Motor neuron (in vitro differentiated cells): ENCODE measurements around the gene C6orf132. TPM values are rescaled to one million over a fixed set of nuclear protein-coding genes. Genes with fewer than 3 reads are reported as not detected.

Experiments used
- ATAC-seq, 8 experiments: fragments of 200-7000 bp; cut with Tn5 transposase; replicated peaks in 6 of 8; 2 replicates each; pipeline ENCODE4 v1.8.0; 2021; ENCODE audit warnings: mild to moderate bottlenecking in 8 of 8, moderate library complexity in 8 of 8
- H3K27ac ChIP-seq, 2 donors: fragments of 250-450 bp; sonication (Bioruptor Pico); 2 replicates each; pipeline ENCODE4 v1.9.0; 2021; ENCODE audit warnings: antibody characterized with exemption in 2 of 2, mild to moderate bottlenecking in 2 of 2, moderate library complexity in 1 of 2
- H3K4me1 ChIP-seq, 2 donors: fragments of 250-450 bp; sonication (Bioruptor Pico); replicated peaks in 1 of 2; 2 replicates each; pipeline ENCODE4 v1.6.1; 2021; ENCODE audit warnings: antibody characterized with exemption in 2 of 2, mild to moderate bottlenecking in 2 of 2, moderate library complexity in 1 of 2
- H3K4me3 ChIP-seq, 5 donors: fragments of 250-450 bp; sonication (Bioruptor Pico); 2 replicates each; pipeline ENCODE4 v1.9.0; 2021; ENCODE audit warnings: antibody characterized with exemption in 5 of 5, mild to moderate bottlenecking in 5 of 5, moderate library complexity in 4 of 5
- WGBS, 10 experiments: fragments of 450-650 bp; shearing (Covaris generic); methylation state at CpG; one replicate each; pipeline ENCODE4 v1.0.0; 2022; 5-methylcytosine and 5-hydroxymethylcytosine counted together
- in situ Hi-C, 9 experiments: fragments of 400-800 bp; cut with MboI; loops; one replicate each; pipeline ENCODE4 v1.15.0; 2021; ENCODE audit warnings: low sequenced_read_pairs in 9 of 9, low pct_unique_long_range_greater_than_20kb in 2 of 9; ENCODE audit not compliant: unreplicated experiment in 9 of 9
- total RNA-seq, 8 experiments: library from RNA; unstranded; fragments of 300-600 nt; gene quantifications; 2 replicates each; pipeline versions ENCODE4 v1.2.3 to v1.2.4, GENCODE V29; 2022

C6orf132 gene
- total RNA-seq, 8 experiments from 2014 or later, result under 0.01 to 1.00 (median 0.25) TPM; not detected in 1

DNA sequence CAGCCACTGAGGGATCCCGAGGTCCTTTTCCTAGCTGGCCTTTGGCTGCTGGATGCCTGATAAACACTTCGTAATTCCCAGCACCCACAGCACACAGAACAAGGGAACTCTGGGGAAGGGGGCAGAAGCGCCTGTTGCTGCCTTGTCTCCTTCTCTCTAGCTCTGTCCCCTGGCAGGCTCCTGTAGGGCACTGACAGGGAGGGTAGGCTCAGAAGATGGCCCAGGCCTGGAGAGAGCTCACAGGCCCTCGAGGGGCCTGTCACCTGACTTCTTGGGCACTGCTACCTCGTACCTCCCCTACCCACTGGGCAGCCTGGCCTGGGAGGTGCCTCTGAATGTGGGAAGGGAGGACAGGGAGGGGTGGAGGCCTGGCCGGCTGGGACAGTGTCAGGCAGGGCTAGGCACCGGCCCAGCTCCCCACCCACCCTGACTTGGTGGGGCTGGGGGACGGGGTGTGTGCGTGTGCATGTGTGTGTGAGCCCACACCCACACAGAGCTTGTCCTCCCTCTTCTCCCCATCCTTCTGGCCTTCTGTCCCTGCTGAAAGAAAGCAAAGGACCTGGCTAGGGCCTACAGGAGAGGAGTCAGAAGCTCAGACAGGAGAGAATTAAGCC is 18.1 kb downstream of the C6orf132 start:
- Histone ChIP-seq H3K27ac (no peak overlapping the region), H3K4me3 (no peak overlapping the region), H3K4me1 (no peaks in the 10 kb centered on the region)
- in situ Hi-C loops, result no loop called here
- ATAC-seq, result peak in 3 of 8 experiments; percentile 27 to 65 (median 60)
- 30 to 80% (median 56%) methylated on average over 1 to 3 of the region's 9 CpGs; no CpG with 5 or more reads in 6 of the 10 experiments for WGBS, 10 experiments

DNA sequence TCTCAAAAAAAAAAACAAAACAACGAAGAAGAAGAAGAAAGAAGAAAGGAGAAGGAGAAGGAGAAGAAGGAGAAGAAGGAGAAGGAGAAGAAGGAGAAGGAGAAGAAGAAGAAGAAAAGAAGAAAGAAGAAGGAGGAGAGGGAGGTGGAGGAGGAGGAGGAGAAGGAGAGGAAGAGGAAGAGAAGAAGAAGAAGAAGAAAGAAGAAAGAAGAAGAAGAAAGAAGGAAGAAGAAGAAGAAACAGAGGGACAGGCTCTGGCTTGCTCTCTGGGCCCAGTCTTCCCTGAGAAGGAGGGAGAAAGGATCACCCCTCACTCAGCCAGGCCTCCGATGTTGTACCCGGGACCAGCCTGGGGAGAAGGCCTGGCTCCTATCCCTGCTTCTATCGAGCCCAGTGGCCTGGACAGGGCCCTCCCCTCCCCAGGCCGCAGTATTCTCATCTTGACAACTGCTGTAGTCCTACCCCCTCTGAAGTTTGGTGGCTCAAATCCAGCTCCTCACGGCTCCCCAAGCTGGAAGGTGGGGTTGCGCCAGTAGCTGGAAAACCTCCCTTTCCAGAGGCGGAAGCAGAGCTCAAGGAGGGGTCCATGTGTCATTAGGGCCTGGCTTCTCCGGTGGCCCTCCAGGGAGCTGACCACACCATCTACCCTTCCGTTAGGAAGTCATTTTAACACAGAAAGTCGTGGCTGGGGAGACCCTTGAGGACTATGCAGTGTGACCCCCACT is 18.9 kb downstream of the C6orf132 start:
- Histone ChIP-seq H3K4me3 (no peak overlapping the region), H3K4me1 (no peaks in the 10 kb centered on the region), H3K27ac (no peak overlapping the region)
- peak in 1 of 8 experiments; percentile 6 for ATAC-seq
- 0 to 100% (median 64%) methylated on average over 1 to 7 of the region's 11 CpGs for WGBS, 10 experiments
- in situ Hi-C loops, result no loop called here

DNA sequence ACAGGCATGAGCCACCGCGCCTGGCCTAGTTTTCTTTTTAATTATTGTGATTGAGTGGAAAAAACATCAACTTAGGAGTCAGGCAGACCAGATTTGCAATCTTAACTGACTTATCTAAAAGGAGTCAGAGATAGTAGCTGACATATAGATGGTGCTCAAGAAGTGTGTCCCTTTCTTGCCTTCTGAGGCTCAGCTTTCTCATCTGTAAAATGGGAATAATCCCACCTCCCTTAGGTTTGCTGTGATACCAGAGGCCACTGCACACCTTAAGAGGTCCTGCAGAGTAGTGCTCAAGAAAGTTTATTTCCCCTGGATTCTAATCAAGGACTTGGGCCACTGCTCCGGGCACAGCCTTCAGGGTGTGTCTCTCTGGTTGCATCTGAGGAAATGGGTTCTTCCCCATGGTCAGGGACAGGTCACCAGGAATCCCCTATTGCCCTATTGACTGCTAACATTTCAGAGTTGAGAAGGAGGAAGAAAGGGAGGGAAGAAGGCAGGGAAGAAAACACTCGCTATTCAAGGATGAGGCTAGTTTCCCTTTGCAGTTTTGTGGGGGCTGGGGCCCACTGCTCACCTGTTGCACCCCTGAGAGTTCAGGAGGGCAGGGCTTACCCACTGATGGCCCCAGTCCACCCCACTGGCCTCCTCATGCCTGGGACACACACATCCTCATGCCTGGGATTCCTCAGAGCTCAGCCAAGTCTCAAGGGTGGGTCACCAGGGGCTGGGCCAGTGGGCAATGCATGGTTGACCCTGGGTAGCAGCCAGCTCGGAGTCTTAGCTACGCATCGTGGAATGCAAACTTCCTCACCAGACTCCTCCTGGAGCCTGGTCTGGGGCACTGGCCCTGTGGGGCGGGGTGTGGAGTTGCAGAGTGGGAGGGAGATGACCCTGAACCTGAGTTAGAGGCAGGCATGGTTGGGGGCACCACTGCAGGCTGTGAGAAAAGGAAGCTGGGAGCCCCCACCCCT is 21.2 kb downstream of the C6orf132 start:
- Histone ChIP-seq H3K4me1 (no peaks in the 10 kb centered on the region), H3K27ac (no peak overlapping the region), H3K4me3 (no peak overlapping the region)
- WGBS, 10 experiments, result 30 to 100% (median 100%) methylated on average over 1 to 3 of the region's 8 CpGs; no CpG with 5 or more reads in 4 of the 10 experiments
- in situ Hi-C loops, result no loop called here
- peak in 1 of 8 experiments; percentile 64 for ATAC-seq

DNA sequence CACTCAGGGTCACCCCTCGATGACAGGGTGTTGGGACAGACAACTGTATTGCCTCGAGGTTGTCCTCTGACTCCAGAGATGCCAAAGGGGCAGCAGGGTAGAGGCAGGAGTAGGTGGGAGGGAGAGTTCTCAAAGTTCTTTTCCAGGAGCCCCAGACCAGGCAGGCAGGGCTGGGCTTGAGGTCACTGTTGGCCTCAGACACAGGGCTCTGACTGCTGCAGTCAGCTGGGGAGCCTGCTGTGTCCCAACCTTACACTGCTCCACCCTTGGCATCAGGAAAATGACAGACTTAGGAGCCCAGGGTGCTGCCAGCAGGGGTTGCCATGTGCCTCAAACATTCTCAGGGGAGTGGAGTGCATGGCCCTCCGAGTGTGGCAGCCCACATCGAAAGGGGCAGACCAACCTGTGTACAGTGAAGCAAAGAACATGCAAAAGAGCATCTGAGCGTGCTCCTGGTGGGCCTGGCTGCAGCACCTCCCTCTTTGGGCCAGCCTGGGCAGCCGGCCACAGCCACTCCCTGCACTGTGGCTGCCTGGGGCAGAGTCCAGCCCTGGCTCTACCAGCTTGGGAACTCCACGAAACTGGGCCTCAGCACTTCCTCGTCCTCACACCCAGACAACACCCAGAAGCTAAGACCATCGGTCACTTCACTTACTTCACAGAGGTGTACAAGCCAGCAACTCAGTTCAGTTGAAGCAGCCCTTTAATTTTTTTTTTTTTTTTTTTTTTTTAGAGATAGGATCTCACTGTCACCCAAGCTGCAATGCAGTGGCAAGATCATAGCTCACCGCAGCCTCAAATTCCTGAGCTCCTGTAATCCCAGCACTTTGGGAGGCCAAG is 24.0 kb downstream of the C6orf132 start:
- Histone ChIP-seq H3K4me3 (no peak overlapping the region), H3K4me1 (no peaks in the 10 kb centered on the region), H3K27ac (no peak overlapping the region)
- 0 to 80% (median 25%) methylated on average over 1 to 3 of the region's 10 CpGs; no CpG with 5 or more reads in 1 of the 10 experiments for WGBS, 10 experiments
- in situ Hi-C loops, result no loop called here
- peak in 5 of 8 experiments; percentile 48 to 97 (median 78) for ATAC-seq

DNA sequence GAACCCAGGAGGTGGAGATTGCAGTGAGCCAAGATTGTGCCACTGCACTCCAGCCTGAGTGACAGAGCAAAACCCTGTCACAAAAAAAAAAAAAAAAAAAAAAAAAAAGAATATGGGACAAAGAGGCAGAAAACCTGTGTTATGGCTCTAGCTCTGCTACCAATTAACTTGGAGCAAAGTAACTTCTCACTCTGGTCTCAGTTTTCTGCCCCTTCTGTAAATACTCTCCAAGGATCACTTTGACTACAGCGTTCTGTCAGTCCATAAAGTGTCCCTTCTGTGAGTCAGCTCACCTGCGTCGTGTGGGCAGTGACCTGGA is 24.6 kb downstream of the C6orf132 start:
- Histone ChIP-seq H3K27ac (no peak overlapping the region), H3K4me3 (no peak overlapping the region), H3K4me1 (no peaks in the 10 kb centered on the region)
- WGBS, 10 experiments, result 57 to 100% (median 83%) methylated on average over 1 to 3 of the region's 3 CpGs; no CpG with 5 or more reads in 3 of the 10 experiments
- ATAC-seq, result no peak
- in situ Hi-C loops, result no loop called here

DNA sequence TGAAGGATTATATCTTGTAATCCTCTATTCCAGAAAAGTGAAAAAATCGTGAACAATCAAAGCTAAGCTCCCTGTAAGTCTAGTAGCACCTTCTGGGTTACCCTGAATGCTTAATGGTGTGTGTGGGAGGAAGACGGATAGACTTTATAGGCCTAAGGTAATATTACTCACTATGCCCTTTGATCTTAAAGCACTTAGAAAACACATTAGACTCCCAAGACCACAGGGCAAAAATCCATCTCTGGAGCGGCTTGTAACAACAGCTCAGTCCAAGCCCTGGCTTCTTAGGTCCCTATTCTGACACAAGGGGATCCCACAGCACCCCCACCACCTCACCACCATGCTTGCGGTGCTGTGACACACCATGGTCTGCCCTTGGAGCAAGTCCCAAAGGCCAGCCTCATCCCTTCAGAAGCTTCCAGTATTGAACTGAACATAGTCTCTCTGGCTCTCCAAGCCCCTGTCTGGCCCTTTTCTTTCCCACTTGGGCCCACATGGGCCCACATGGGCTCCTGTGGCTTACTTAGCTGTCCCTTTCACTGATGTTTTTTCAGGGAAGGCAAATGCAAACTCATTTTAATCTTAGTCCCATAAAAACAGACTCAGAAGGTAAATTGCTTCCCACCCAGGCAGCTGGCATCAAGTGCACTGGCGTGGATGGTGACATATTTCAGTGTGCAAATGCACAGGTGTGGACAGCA is 28.3 kb downstream of the C6orf132 start:
- WGBS, 10 experiments, result 0 to 95% (median 47%) methylated on average over 1 to 4 of the region's 5 CpGs
- Histone ChIP-seq H3K27ac (no peak overlapping the region), H3K4me1 (no peaks in the 10 kb centered on the region), H3K4me3 (no peak overlapping the region)
- peak in 3 of 8 experiments; percentile 33 to 85 (median 75) for ATAC-seq
- in situ Hi-C loops, result no loop called here

DNA sequence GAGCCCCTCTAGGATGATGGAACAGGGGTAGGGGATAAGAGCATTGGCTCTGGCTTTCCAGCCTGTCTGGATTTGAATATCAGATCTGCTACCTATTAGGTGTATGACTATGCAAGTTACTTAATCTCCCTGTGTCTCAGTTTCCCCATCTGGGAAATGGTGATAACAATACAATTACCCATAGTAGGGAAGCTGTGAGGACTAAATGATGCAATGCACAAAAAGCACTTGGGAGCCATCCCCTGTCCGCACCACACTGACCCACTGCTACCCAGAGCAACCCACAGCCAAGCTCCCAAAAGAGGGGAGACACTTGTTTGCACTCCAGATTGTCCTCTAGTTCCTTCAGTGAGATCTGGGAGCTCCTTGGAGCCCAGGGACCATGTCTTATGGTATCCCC is 30.1 kb downstream of the C6orf132 start:
- in situ Hi-C loops, result no loop called here
- WGBS, 10 experiments, result 100% methylated on average over 1 of the region's 1 CpG; no CpG with 5 or more reads in 7 of the 10 experiments
- no peak for ATAC-seq

DNA sequence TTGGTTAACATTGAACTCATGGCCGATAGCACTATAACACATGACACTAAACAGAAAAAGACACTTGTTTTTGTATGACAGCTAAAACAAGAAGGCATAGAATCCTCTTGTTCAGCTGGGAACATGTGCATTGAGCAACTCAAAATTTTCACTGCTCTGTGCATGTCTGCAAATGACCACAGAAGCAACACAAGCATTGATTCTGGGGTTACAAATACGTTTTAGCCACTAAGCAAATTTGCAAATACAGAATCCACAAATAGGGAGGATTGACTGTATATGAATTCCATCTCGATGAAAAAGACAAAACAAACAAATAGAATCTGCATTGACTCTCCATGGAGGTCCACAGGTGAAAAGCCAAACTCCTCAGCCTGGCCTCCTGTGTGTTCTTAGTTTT is 31.7 kb downstream of the C6orf132 start:
- Histone ChIP-seq H3K4me1 (peaks cover 4 to 13% of the 10 kb centered on the region in 2 donors), H3K4me3 (no peak overlapping the region), H3K27ac (no peak overlapping the region)
- no peak for ATAC-seq
- 33 to 83% (median 64%) methylated on average over 1 to 3 of the region's 3 CpGs for WGBS, 10 experiments
- in situ Hi-C loops, result no loop called here

More for the DNA sequence above, 30.1 kb downstream of the C6orf132 start:
- no peaks in the 10 kb centered on the region for H3K4me1 ChIP-seq
- H3K4me3 ChIP-seq, result no peak overlapping the region
- H3K27ac ChIP-seq, result no peak overlapping the region

DNA sequence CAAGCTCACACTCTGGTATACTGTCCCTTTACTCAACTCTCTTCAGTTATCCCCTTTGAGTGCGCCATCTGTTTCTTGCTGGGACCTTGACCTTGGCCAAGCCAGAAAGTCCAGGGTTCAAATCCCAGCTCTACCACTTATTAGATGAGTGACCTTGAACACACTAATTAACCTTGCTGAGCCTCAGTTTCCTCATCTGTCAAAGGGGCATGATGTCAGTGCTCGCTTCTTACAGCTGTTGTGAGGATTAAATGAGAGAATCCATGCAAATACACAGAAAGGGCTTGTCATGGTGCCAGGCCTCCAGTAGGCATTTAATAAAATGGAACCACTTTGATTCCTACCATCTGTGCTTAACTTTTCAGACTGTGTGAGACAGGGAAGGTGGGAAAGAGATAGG is 34.3 kb downstream of the C6orf132 start:
- WGBS, 10 experiments, result 80 to 100% (median 94%) methylated on average over 1 to 2 of the region's 2 CpGs; no CpG with 5 or more reads in 4 of the 10 experiments
- H3K4me3 ChIP-seq, result no peak overlapping the region
- peaks cover 4 to 22% of the 10 kb centered on the region in 2 donors for H3K4me1 ChIP-seq
- no peak overlapping the region for H3K27ac ChIP-seq
- in situ Hi-C loops, result no loop called here
- no peak for ATAC-seq

DNA sequence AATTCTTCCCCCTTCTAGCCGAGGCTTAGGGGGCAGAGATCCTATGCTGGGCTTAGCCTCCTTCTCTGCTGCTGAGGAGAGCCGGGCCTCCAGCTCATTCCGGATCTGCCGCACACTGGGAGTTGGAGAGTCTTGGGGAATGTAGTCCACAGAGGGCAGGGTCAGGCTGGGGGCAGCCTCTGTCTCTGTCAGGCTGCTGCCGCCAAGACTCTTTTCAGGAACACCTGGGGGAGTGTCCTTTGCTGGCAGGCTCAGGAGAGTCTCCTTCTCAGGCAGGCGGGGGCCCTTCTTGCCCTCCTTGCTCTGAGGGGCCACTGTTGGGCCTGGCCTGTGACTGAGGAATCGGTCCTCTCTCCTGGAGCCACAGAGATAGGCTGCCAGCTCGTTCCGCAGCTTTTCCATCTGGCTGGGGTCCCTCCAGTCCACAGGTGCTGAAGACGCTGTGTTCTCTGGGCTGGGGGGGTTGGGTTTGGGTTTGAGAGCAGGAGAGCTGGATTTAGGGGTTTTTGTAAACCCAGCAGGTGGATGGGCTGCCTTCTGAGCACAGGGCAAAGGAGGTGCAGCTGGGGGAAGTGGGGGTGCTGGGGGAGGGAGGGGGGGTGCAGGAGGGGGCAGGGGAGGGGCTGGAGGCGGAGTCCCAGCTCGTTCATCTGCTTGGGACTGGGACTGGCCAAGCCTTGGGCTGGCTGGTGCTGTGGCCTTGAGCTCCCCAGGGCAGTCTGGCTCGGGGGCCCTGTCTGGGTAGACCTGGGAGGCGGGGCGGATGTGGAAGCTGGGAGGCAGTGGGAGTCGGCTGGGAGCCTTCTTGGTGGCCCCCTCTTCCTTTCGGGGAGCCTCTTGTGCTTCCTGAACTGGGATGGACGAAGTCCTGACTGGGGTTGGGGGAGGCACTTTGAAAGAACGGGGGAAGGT is 36.1 kb downstream of the C6orf132 start:
- in situ Hi-C loops, result no loop called here
- H3K4me3 ChIP-seq, result no peak overlapping the region
- 31 to 88% (median 69%) methylated on average over 2 to 5 of the region's 19 CpGs; no CpG with 5 or more reads in 6 of the 10 experiments for WGBS, 10 experiments

DNA sequence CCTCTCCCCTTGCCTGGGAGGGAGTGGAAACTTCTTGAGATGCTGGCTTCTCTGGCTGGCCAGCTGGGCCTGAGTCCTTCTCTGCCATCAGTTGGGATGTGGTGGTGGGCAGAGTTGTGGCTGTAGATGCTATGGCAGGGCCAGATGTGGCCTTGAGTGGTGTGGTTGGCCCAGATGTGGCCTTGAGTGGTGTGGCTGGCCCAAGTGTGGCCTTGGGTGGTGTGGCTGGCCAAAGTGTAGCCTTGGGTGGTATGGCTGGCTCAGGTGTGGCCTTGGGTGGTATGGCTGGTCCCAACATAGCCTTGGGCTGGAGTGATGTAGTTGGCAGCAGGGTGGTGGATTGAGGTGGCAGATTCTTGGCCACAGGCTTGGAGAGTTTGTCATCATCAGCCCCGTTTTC is 36.7 kb downstream of the C6orf132 start:
- peaks cover 4 to 31% of the 10 kb centered on the region in 2 donors for H3K4me1 ChIP-seq
- no peak overlapping the region for H3K27ac ChIP-seq
- no peak for ATAC-seq
- in situ Hi-C loops, result no loop called here
- WGBS, 10 experiments, result 80 to 100% methylated on average over 1 of the region's 1 CpG; no CpG with 5 or more reads in 8 of the 10 experiments
- H3K4me3 ChIP-seq, result no peak overlapping the region

More for the DNA sequence above, 36.1 kb downstream of the C6orf132 start:
- H3K27ac ChIP-seq, result peak overlapping the region in 1 of 2 donors; percentile 44
- ATAC-seq, result peak in 5 of 8 experiments; percentile 39 to 75 (median 69)
- peaks cover 4 to 28% of the 10 kb centered on the region in 2 donors for H3K4me1 ChIP-seq
